Panc1 (cell line): Measurements from ENCODE around the gene POLQ. TPM values are rescaled to one million over a fixed set of nuclear protein-coding genes. Genes with fewer than 3 reads are reported as not detected.

Source experiments
- ATAC-seq: fragments of 200-7000 bp; cut with Tn5 transposase; 2 replicates; pipeline ENCODE4 v1.9.1; 2020; ENCODE audit warnings: mild to moderate bottlenecking, moderate library complexity
- BruUV-seq: library from RNA; stranded (reverse); fragments of 400-500 nt; replicated peaks from 2 replicates; lab custom pipeline; 2021; lab: Mats Ljungman, UMichigan
- CTCF ChIA-PET: fragments of 300-600 bp; sonication (Branson Sonifier 250); formaldehyde crosslinking; loops from one replicate; lab custom pipeline; 2022; ENCODE audit warnings: antibody characterized with exemption; lab: Charles Lee
- POLR2A ChIA-PET: fragments of 300-600 bp; sonication (Branson Sonifier 250); formaldehyde crosslinking; loops from one replicate; lab custom pipeline; 2022; ENCODE audit warnings: antibody characterized with exemption; lab: Charles Lee
- DNase-seq: peaks from one replicate; pipeline ENCODE4 v3.0.0-alpha.2; 2010; ENCODE audit warnings: low read depth, low spot score
- H3K27ac ChIP-seq: 2 replicates; pipeline ENCODE4 v1.5.1; 2011; ENCODE audit warnings: mild to moderate bottlenecking, low read length, inconsistent platforms
- H3K27me3 ChIP-seq: fragments of 200-500 bp; sonication (Bioruptor generic); 2 replicates; pipeline ENCODE4 v1.6.0; 2014; ENCODE audit warnings: low read length, inconsistent platforms; ENCODE audit not compliant: control insufficient read depth, insufficient read depth
- H3K36me3 ChIP-seq: fragments of 200-500 bp; sonication (Bioruptor generic); 2 replicates; pipeline ENCODE4 v1.5.1; 2014; ENCODE audit warnings: inconsistent platforms, mild to moderate bottlenecking, low read length, moderate library complexity; ENCODE audit not compliant: control insufficient read depth, insufficient read depth
- H3K4me1 ChIP-seq: 2 replicates; pipeline ENCODE4 v1.5.1; 2011; ENCODE audit warnings: inconsistent platforms, mild to moderate bottlenecking, low read length, moderate library complexity; ENCODE audit not compliant: control insufficient read depth, insufficient read depth
- H3K4me3 ChIP-seq, 2 experiments: 2 replicates each; pipeline ENCODE4 v1.5.1; 2011 to 2012; ENCODE audit warnings: low read depth in 2 of 2, low read length in 2 of 2, mild to moderate bottlenecking in 2 of 2, inconsistent platforms in 1 of 2, moderate library complexity in 1 of 2
- H3K9me3 ChIP-seq: fragments of 200-500 bp; sonication (Bioruptor generic); 2 replicates; pipeline ENCODE4 v1.5.1; 2014; ENCODE audit warnings: low read depth, mild to moderate bottlenecking, inconsistent platforms, low read length, moderate library complexity; ENCODE audit not compliant: control insufficient read depth, insufficient read depth
- CTCF ChIP-seq: fragments of 450-650 bp; IDR thresholded peaks from 2 replicates; pipeline ENCODE4 v1.5.1; 2017; ENCODE audit warnings: mild to moderate bottlenecking
- POLR2AphosphoS5 ChIP-seq: IDR thresholded peaks from 2 replicates; pipeline ENCODE4 v1.6.1; 2012; ENCODE audit warnings: mild to moderate bottlenecking, low read depth, low read length, moderate library complexity
- REST ChIP-seq, 2 experiments: IDR thresholded peaks; 2 replicates each; pipeline ENCODE4 v1.6.1; 2011 to 2012; ENCODE audit warnings: low read depth in 2 of 2, control low read depth in 1 of 2, low read length in 1 of 2, mild to moderate bottlenecking in 1 of 2, moderate library complexity in 1 of 2; ENCODE audit not compliant: insufficient read depth in 1 of 2
- SIN3A ChIP-seq: IDR thresholded peaks from 2 replicates; pipeline ENCODE4 v1.6.1; 2012; ENCODE audit warnings: low read depth, mild to moderate bottlenecking, low read length, moderate library complexity, borderline replicate concordance; ENCODE audit not compliant: insufficient read depth
- TCF7L2 ChIP-seq: IDR thresholded peaks from 2 replicates; pipeline ENCODE4 v1.6.1; 2011; ENCODE audit warnings: mild to moderate bottlenecking, low read depth, low read length, inconsistent platforms
- in situ Hi-C: cut with HindIII; loops from 2 replicates; pipeline ENCODE4 v1.10.0; 2016; ENCODE audit warnings: low sequenced_read_pairs, low pct_unique_long_range_greater_than_20kb
- intact Hi-C: fragments of 100-400 bp; cut with micrococcal nuclease; formaldehyde crosslinking; loops from one replicate; pipeline ENCODE4 v1.10.0; 2022; ENCODE audit not compliant: unreplicated experiment
- total RNA-seq: library from RNA; stranded (reverse); gene quantifications from one replicate; pipeline ENCODE4 v1.2.1, GENCODE V29; 2021; ENCODE audit not compliant: unreplicated experiment

The POLQ gene
- total RNA-seq, 1 experiment from 2014 or later: 11.9 TPM

- no TSS peak for BruUV-seq
- ATAC-seq: no peak
- CTCF ChIA-PET: no interaction called here
- H3K4me3 ChIP-seq: no peak overlapping the region
- intact Hi-C loops: no loop called here
- POLR2A ChIA-PET: no interaction called here
- TF ChIP-seq POLR2AphosphoS5 (no peak), REST (IDR thresholded peaks at IDR 0.05; ENCODE audit: insufficient read depth in 1 of 2, low read depth in 2 of 2, low read length in 1 of 2) (no peak), CTCF (no peak), TCF7L2 (no peak), SIN3A (no peak)
- no peaks in the 10 kb centered on the region; the same call in 1 of the 2 replicates for H3K36me3 ChIP-seq
- H3K27ac ChIP-seq: no peak overlapping the region
- in situ Hi-C loops: no loop called here
- H3K9me3 ChIP-seq: no peaks in the 10 kb centered on the region
- no peaks in the 10 kb centered on the region for H3K4me1 ChIP-seq
- DNase-seq: no peak
- H3K27me3 ChIP-seq: no peaks in the 10 kb centered on the region
These were observed 31.3 kb downstream of the POLQ start for GRCh38 chr3:121514496-121514895.

GRCh38 chr3:121508389-121508788, 37.4 kb downstream of the POLQ start:
- DNase-seq: no peak
- intact Hi-C loops (no loop called here), in situ Hi-C loops (no loop called here)
- Histone ChIP-seq H3K4me3 (no peak overlapping the region), H3K4me1 (no peaks in the 10 kb centered on the region), H3K27me3 (no peaks in the 10 kb centered on the region), H3K27ac (no peak overlapping the region), H3K9me3 (no peaks in the 10 kb centered on the region), H3K36me3 (peaks cover 9% of the 10 kb centered on the region; the same call in 1 of the 2 replicates)
- no TSS peak for BruUV-seq
- no peak for TF ChIP-seq REST (IDR thresholded peaks at IDR 0.05; ENCODE audit: insufficient read depth in 1 of 2, low read depth in 2 of 2, low read length in 1 of 2)
- TF ChIP-seq CTCF: no peak
- no peak for TF ChIP-seq SIN3A
- TF ChIP-seq POLR2AphosphoS5: no peak
- no peak for TF ChIP-seq TCF7L2
- CTCF ChIA-PET: no interaction called here
- POLR2A ChIA-PET: no interaction called here
- no peak for ATAC-seq
